Forelimb muscle (tissue), 1 donor: ENCODE data around the gene CXCL17. TPM values are rescaled to one million over a fixed set of nuclear protein-coding genes. Genes with fewer than 3 reads are reported as not detected.

Source experiments
- DNase-seq: peaks from one replicate; pipeline ENCODE4 v3.0.0-alpha.2; 2013; ENCODE audit warnings: low read depth
- polyA plus RNA-seq: library from polyadenylated mRNA; unstranded; fragments of 120-200 nt; gene quantifications from one replicate; pipeline ENCODE4 v1.2.1, GENCODE V29; 2013; ENCODE audit not compliant: insufficient read length

CXCL17 gene
- polyA plus RNA-seq, 1 donor: not detected

GRCh38 chr19:42424712-42425131 is 18.0 kb downstream of the CXCL17 start:
- no peak for DNase-seq

- no peak for DNase-seq
Observed at GRCh38 chr19:42424345-42424707, 18.4 kb downstream of the CXCL17 start.

- DNase-seq: peak; percentile 62
Observed at GRCh38 chr19:42423462-42424344, 19.0 kb downstream of the CXCL17 start.

- no peak for DNase-seq
Observed at GRCh38 chr19:42422901-42423461, 19.8 kb downstream of the CXCL17 start.

GRCh38 chr19:42422092-42422900 is 20.4 kb downstream of the CXCL17 start:
- no peak for DNase-seq

GRCh38 chr19:42421591-42422031 is 21.1 kb downstream of the CXCL17 start:
- no peak for DNase-seq

- DNase-seq: no peak
Observed at GRCh38 chr19:42421101-42421500, 21.6 kb downstream of the CXCL17 start.

- DNase-seq: no peak
Observed at GRCh38 chr19:42420055-42420544, 22.6 kb downstream of the CXCL17 start.

- no peak for DNase-seq
Observed at GRCh38 chr19:42419309-42419708, 23.4 kb downstream of the CXCL17 start.

- DNase-seq: no peak
Observed at GRCh38 chr19:42412661-42413076, 30.1 kb downstream of the CXCL17 start.

- DNase-seq: no peak
Observed at GRCh38 chr19:42412227-42412626, 30.5 kb downstream of the CXCL17 start.

GRCh38 chr19:42411581-42412178 is 31.1 kb downstream of the CXCL17 start:
- DNase-seq: no peak

- DNase-seq: no peak
Observed at GRCh38 chr19:42410371-42410770, 32.4 kb downstream of the CXCL17 start.

- no peak for DNase-seq
Observed at GRCh38 chr19:42409477-42409876, 33.3 kb downstream of the CXCL17 start.

- no peak for DNase-seq
Observed at GRCh38 chr19:42407816-42408175, 35.0 kb downstream of the CXCL17 start.

- DNase-seq: no peak
Observed at GRCh38 chr19:42407085-42407815, 35.5 kb downstream of the CXCL17 start.

GRCh38 chr19:42406111-42406510 is 36.6 kb downstream of the CXCL17 start:
- DNase-seq: no peak

GRCh38 chr19:42403586-42403985 is 39.2 kb downstream of the CXCL17 start:
- no peak for DNase-seq

GRCh38 chr19:42402376-42403116 is 40.2 kb downstream of the CXCL17 start:
- no peak for DNase-seq
